ACHN (cell line): ENCODE results near the gene VWA5B2.
A peak's percentile ranks its signal among the peaks of the same experiment; 100 is the strongest.

Source experiments
- DNase-seq: peaks from one replicate; pipeline ENCODE4 v3.0.0-alpha.2; 2015
- in situ Hi-C: cut with HindIII; loops from 2 replicates; pipeline ENCODE4 v1.10.0; 2017; ENCODE audit warnings: low sequenced_read_pairs, low pct_ligation_motif_present, low pct_unique_long_range_greater_than_20kb

The VWA5B2 gene

DNA sequence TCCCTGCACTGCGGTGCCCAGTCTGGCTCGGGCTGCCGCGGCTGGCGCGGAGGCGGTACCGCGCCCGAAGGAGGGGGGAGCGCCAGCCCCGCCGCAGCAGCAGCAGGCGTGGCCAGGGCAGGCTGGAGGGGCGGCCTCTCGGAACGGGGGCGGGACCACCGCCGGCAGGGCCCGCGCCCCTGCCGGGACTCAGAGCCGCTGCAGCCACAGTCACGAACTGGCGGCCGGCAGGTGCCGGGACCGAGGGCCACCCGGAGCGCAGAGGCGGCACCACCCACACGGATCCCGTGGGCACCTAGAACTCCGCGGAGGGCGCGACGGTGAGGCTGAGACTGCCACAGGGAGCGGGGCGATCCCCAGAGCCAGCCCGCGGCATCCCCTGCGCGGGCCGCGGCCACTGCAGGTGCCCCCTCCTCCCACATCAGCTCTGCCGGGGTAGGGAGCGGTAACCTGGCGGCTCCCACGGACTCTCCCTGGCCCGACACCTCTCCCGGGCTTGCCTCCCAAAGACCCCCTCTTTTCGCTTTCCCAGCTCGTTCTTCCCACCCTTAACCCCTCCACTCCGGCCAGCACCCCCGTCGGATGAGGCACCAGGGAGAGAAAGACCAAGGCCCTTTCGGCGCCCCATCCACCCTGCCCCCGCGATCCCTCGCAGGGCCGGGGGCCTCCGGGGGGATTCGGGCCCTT is at the start of gene VWA5B2:
Gene VWA5B2, plus strand, starts transcription at position 192 of the 687 bp plus-strand sequence. CDS start 944 bp downstream, outside the sequence.
- in situ Hi-C loops, result no loop called here
- DNase-seq, result peak; percentile 74

DNA sequence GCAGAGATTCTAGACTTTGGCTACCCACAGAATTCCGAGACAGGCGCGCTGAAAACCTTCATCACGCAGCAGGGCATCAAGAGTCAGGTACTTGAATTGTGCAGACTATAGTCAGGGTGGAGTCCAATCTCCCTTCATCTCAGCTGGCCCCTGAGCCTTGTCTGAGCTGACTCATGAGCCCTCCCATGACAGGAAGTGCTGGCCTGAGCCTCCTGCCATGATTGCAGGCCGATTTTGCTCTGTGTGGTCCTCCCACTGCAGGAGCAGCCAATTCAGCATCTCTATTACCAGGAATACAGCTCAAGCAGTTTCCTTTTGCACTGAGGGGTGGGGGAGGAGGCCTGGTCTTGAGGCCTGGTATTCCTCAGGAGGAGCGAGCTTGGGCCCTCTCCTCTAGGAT is 49.2 kb upstream of the VWA5B2 start:
- DNase-seq, result no peak
- in situ Hi-C loops, result no loop called here

DNA sequence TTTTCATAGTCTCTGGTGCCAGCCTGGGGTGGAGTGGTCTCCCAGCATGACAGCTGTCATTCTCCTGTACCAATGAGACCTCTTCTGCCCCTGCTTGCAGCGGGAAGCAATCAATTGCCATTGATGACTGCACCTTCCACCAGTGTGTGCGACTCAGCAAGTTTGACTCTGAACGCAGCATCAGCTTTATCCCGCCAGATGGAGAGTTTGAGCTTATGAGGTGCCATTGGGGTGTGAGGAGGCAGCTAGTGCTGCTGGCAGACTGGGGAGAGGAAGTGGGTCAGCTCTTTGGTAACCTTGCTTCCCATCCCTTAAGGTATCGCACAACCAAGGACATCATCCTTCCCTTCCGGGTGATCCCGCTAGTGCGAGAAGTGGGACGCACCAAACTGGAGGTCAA is 47.8 kb upstream of the VWA5B2 start:
- no peak for DNase-seq
- in situ Hi-C loops, result no loop called here

DNA sequence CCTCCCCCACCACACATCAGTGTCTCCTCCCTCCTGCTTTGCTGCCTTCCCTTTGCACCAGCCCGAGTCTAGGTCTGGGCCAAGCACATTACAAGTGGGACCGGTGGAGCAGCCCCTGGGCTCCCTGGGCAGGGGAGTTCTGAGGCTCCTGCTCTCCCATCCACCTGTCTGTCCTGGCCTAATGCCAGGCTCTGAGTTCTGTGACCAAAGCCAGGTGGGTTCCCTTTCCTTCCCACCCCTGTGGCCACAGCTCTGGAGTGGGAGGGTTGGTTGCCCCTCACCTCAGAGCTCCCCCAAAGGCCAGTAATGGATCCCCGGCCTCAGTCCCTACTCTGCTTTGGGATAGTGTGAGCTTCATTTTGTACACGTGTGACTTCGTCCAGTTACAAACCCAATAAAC is 45.7 kb upstream of the VWA5B2 start:
- no peak for DNase-seq
- in situ Hi-C loops, result no loop called here

DNA sequence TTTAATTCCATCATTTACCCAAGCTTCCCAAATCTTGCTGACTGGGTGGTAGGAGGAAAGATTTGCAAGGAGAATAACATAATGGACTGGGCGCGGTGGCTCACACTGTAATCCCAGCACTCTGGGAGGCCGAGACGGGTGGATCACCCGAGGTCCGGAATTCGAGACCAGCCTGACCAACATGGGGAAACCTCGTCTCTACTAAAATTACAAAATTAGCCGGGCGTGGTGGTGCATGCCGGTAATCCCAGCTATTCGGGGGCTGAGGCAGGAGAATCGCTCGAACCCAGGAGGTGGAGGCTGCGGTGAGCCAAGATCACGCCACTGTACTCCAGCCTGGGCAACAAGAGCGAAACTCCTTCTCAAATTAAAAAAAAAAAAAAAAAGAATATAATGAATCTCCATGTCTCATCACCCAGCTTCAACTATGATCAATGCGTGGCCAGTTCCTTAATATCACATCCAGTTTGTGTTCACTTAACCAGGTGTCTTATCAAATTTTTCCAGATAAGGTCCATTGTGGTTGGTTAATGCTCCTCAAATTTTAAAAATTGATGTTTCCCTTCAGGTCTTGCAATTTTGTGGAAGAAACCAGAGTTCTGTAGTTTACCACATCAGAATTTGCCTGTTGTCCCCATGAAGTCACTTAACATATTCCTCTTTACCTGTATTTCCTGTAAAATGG is 44.7 kb upstream of the VWA5B2 start:
- in situ Hi-C loops, result no loop called here
- DNase-seq, result no peak

DNA sequence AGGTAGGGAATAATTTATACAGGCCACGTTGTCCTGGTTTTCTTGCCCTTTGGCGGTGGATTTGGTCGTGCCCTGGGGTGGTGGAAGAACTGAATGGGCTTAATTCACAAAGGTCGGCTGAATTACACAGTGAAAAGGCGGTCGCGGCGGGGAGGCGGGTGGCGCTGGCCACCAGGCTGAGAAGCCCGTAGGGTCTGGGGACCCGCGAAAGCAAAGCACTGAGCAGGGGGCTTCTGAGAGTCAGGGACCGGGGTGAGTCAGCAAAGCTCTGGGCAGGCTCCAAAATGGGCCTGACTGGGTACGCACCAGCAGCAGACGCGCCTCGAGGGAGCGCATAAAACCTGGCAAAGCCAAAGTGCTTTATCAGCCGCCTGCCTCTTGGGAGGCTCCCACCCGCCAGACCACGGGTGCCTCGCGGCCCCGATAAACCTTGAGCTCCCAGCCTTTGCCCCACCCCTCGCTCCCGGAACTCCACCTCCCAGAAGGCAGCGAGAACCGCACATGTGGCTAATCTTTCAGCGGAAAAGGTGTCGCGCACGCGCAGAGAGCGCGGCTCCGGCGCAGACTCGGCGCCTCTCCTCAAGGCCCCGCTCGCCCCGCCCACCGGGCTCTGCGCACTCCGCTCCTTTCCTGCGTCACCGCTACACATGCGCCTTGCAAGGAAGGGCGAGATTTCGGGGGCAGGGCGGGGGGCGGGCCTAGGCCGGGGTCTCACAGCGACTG is 43.8 kb upstream of the VWA5B2 start:
- in situ Hi-C loops, result no loop called here
- DNase-seq, result peak; percentile 98

DNA sequence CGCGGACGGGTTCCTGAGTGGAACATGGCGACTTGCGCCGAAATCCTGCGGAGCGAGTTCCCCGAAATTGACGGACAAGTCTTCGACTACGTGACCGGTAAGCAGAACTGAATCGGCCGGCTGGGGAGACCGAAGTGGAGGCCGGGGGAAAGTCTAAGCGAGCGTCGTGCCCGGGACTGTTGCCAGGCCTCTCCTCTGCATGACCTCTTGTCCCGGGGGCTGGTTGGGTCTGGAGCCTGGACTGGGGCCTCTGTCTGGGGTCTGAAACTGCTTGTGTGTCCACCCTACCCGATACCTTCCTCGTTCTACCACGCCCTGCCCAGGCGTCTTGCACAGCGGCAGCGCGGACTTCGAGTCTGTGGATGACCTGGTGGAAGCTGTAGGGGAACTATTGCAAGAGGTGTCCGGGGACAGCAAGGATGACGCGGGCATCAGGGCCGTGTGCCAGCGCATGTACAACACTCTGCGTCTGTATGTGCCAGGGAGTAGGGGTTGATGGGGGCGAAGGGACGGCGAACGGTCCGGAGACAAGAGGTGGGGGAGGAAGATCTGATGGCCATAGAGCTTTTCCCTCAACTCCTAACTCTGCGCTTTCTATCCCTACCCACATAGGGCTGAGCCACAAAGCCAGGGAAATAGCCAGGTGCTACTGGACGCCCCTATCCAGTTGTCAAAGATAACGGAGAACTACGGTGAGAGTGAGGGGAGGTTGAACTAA is 43.0 kb upstream of the VWA5B2 start, which contains the start of gene ABCF3:
Gene ABCF3, plus strand, starts transcription at position 16 of the 718 bp plus-strand sequence. Its CDS starts 9 bp downstream, at position 25.
- DNase-seq, result no peak
- in situ Hi-C loops, result no loop called here

DNA sequence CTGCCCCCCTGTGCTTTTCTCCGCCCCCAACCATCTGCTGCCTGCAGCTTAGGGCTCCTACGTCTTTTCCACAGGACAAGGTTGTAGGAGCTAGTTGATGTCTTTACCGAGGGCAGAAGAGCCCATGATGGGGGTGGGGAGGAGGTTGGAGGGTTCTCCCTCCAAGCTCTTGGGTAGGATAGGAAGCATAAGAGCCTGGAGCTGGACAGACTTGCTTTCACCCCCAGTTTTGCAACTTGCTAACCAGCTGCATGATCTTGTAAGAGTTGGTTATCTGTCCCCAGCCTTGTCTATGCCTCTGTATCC is 42.5 kb upstream of the VWA5B2 start:
- in situ Hi-C loops, result no loop called here
- no peak for DNase-seq

DNA sequence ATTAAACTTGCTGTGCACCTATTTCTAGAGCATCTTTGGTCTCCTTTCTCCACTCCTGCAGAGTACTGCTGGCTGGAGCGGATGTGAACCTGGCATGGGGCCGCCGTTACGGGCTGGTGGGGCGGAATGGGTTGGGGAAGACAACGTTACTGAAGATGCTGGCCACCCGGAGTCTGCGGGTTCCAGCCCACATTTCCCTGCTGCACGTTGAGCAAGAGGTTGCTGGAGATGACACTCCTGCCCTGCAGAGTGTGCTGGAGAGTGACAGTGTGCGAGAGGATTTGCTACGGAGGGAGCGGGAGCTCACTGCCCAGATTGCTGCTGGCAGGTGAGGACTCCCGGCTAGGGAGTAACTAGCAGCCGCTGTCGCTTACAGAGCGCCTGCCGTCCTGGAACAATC is 41.3 kb upstream of the VWA5B2 start:
- DNase-seq, result no peak
- in situ Hi-C loops, result no loop called here

DNA sequence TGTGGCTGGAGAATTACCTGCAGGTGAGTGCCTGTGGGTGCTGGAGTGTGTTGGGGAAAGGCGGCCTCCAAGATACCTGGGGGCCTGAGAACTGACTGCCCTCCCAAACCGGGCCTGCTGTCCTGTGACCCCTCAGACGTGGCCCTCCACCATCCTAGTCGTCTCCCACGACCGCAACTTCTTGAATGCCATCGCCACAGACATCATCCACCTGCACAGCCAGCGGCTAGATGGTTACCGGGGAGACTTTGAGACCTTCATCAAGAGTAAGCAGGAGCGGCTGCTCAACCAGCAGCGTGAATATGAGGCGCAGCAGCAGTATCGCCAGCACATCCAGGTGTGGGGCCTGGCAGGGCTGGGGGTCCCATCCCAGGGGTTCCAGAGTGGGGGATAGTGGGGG is 40.0 kb upstream of the VWA5B2 start:
- in situ Hi-C loops, result no loop called here

DNA sequence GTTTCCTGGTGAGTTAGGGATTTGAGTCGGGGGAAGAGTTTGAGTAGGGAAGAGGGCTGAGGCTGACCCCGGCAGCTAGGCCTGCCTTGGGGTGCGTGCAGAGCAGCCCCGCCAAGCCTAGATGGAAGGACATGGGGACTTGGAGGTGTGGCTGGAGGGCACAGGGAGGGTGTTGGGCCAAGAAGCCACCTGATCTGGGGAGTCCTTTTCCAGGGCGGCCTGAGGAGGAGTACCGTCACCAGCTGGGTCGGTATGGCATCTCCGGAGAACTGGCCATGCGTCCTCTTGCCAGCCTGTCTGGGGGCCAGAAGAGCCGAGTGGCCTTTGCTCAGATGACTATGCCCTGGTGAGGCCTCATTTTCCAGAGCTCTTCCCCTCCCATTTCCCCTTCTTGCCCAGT is 36.5 kb upstream of the VWA5B2 start:
- in situ Hi-C loops, result no loop called here
- DNase-seq, result no peak

More for the DNA sequence above, 40.0 kb upstream of the VWA5B2 start:
- no peak for DNase-seq

DNA sequence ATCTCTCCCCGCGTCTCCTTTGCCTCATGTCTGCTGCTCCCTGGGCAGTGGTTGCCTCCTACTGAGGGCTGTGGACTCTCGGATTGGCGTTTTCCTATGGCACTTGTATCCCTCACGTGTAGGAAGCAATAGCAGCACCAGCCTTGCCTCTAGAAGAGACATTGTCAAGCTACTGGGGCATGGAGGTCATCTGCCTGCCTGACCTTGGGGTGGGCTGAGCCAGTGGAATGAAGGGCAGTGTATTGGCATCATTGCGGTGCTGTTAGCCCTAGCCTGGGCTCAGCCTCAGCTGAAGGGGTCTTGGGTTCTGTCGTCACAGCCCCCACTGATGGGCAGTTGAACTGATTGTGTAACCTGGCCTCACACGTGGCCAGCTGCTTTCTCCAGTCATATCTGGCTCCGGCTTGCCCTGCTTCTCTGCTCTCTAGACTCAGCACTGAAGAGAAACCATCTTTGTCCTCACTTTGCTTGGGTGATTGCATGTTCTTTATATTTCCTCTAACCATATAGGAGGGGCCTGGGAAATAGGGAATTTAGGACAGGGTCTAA is 35.3 kb upstream of the VWA5B2 start:
- DNase-seq, result no peak
- in situ Hi-C loops, result no loop called here

DNA sequence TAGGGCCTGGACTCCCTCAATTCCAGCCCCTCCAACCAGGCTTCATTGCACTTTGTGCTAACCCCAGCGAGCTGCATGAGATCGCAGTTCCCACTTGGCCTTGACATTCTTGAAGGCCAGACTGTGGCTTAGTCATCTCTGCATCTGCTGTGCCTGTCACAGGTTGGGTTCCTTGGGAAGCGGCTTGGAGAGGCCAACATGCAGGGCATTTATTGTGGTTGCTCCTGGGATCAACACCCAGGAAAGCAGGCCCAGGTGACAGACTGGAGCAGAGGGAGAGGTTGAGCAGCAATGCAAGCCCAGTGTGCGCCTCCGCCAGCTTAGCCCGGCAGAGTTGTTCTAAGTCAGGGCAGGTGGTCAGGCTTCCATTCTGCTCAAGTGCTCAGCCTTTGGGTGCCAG is 32.8 kb upstream of the VWA5B2 start:
- in situ Hi-C loops, result no loop called here
- DNase-seq, result no peak

DNA sequence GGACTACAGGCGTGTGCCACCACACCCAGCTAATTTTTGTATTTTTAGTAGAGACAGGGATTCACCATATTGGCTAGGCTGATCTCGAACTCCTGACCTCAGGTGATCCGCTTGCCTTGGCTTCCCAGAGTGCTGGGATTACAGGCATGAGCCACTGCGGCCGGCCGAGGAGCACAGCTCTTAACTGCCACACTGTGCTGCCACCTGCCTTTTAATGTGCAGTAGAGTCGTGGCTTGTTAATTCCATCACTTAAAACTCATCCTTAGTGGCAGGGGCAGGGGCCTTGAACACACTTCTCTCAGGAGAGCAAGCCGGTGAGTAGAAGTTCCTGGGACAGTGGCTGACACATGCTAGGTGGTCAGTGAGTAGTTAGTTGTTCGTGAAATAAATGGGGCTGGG is 30.9 kb upstream of the VWA5B2 start:
- DNase-seq, result no peak

DNA sequence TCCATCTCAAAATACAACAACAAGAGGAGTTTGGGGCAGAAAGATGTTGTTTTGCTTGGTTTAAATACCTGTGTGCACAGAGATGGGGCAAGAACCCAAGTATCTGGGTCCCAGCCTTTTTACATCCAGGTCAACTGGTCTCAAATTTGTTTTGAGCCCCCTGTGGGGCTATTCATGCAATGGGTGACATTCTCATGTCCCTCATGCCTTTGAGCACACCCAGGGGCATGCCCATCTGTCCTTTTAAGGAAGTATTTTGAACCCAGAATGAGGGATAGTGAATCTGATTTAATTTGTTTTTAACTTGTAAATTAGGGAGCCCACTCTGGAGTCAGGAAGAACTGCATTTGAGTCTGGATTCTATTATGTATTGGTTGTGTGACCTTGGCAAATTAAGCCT is 28.6 kb upstream of the VWA5B2 start:
- in situ Hi-C loops, result no loop called here
- DNase-seq, result no peak

More for the DNA sequence above, 30.9 kb upstream of the VWA5B2 start:
- in situ Hi-C loops, result no loop called here

DNA sequence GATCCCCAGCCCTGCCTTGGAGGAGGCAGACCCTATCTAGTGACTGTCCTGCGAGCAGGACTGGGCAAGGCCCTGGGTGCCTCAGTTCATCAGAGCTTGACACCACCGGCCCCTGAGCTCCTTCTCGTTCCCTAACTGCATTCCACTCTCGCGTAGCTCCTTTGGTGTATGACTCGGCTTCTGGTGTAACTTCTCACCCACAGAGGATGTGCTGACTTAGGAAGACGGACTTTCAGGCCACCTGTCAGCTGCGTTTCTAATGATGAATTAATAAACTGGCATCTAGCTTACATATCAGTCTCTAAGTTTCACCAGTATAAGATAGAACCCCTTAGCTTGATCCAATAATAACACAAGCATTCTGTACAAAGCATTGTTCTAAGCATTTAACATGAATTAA is 25.9 kb upstream of the VWA5B2 start:
- no peak for DNase-seq
- in situ Hi-C loops, result no loop called here

DNA sequence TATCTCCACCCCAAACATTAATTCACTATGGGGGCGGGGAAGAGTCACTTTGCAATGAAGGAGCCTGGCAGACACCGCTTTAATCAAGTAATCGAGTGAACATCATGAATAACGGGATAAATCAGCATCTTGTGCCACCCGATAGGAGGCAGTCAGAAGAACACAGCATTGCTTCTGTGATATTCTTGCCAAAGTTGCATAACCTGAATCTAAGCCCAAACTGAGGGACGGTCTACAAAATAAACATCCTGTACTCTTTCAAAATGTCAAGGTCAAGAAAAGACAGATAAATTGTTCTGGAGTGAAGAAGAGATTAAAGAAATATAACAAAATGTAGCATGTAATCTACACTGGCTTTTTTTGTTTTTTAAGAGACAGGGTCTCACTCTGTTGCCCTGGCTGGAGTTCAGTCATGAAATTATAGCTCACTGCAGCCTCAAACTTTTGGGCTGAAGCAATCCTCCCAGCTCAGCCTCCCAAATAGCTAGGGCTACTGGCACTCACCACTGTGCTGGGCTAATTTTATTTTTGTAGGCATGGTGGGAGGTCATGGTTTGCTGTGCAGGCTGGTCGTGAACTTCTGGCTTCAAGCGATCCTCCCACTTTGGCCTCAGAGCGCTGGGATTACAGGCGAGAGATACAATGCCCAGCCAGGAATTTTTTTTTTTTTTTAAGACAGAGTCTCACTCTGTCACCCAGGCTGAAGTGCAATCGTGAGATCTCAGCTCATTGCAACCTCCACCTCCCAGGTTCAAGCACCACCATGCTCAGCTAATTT is 20.1 kb upstream of the VWA5B2 start:
- in situ Hi-C loops, result no loop called here
- no peak for DNase-seq

DNA sequence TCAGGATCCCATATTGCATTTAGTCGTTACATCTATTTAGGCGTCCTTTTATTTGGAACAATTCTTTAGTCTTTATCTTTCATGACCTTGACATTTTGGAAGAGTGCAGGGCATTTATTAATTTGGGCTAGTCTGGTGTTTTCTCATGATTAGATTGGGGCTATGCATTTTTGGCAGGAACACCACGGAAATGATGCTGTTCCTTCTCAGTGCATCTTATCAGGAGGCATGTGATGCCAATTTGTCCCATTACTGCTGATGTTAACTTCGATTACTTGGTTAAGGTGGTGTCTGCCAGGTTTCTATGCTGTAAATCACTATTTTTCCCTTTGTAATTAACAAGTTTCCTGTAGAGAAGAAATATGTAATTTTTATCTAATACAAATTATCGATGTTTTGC is 18.1 kb upstream of the VWA5B2 start:
- DNase-seq, result no peak
- in situ Hi-C loops, result no loop called here
